ENCODE measurements around the gene ATG4B.

ATG4B gene

DNA sequence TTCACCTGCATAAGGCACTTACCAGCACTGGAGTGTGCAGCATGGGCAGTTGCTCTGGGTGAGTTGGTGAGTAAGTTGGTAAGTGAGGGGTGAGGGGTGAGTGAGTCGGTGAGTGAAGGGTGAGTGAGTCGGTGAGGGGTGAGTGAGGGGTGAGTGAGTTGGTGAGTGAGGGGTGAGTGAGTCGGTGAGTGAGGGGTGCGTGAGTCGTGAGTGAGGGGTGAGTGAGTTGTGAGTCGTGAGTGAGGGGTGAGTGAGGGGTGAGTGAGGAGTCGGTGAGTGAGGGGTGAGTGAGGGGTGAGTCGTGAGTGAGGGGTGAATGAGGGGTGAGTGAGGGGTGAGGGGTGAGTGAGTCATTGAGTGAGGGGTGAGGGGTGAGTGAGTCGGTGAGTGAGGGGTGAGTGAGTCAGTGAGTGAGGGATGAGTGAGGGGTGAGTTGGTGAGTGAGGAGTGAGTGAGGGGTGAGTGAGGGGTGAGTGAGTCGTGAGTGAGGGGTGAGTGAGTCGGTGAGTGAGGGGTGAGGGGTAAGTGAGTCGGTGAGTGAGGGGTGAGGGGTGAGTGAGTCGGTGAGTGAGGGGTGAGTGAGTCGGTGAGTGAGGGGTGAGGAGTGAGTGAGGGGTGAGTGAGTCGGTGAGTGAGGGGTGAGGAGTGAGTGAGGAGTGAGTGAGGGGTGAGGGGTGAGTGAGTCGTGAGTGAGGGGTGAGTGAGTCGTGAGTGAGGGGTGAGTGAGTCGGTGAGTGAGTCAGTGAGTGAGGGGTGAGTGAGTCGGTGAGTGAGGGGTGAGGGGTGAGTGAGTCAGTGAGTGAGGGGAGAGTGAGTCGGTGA lies 17.7 kb upstream of the ATG4B start:
- Histone ChIP-seq H3K9ac (ENCODE audit: low read depth, low read length) (no peak overlapping the region), H3K36me3 (ENCODE audit: insufficient read depth, low read length) (peaks cover 48% of the 10 kb centered on the region), H4K20me1 (ENCODE audit: insufficient read depth, low read length) (peaks cover 23% of the 10 kb centered on the region), H3K79me2 (ENCODE audit: insufficient read depth, low read length) (peaks cover 77% of the 10 kb centered on the region), H3K27me3 (ENCODE audit: insufficient read depth, low read length, poor library complexity) (no peaks in the 10 kb centered on the region), H3K4me1 (ENCODE audit: insufficient read depth, low read length) (peaks cover 27% of the 10 kb centered on the region), H3K27ac (ENCODE audit: low read length) (no peak overlapping the region), H3K4me3 (ENCODE audit: low read depth in 1 of 2, low read length in 2 of 2) (no peak overlapping the region), H2AFZ (ENCODE audit: low read depth, low read length) (no peak overlapping the region), H3K4me2 (ENCODE audit: insufficient read depth, low read length) (no peak overlapping the region), H3K9me3 (ENCODE audit: insufficient read depth, low read length, severe bottlenecking) (no peaks in the 10 kb centered on the region)
- no peak for DNase-seq
- ATAC-seq (ENCODE audit: insufficient read depth, low read depth), result no peak
- TF ChIP-seq, protein P1, sequence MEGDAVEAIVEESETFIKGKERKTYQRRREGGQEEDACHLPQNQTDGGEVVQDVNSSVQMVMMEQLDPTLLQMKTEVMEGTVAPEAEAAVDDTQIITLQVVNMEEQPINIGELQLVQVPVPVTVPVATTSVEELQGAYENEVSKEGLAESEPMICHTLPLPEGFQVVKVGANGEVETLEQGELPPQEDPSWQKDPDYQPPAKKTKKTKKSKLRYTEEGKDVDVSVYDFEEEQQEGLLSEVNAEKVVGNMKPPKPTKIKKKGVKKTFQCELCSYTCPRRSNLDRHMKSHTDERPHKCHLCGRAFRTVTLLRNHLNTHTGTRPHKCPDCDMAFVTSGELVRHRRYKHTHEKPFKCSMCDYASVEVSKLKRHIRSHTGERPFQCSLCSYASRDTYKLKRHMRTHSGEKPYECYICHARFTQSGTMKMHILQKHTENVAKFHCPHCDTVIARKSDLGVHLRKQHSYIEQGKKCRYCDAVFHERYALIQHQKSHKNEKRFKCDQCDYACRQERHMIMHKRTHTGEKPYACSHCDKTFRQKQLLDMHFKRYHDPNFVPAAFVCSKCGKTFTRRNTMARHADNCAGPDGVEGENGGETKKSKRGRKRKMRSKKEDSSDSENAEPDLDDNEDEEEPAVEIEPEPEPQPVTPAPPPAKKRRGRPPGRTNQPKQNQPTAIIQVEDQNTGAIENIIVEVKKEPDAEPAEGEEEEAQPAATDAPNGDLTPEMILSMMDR (IDR thresholded peaks at IDR 0.05; ENCODE audit: borderline replicate concordance, extremely low read depth, low read length, poor library complexity, severe bottlenecking), result no peak
- no peak for TF ChIP-seq EZH2 (IDR thresholded peaks at IDR 0.05; ENCODE audit: borderline replicate concordance, low read depth, low read length, severe bottlenecking)

DNA sequence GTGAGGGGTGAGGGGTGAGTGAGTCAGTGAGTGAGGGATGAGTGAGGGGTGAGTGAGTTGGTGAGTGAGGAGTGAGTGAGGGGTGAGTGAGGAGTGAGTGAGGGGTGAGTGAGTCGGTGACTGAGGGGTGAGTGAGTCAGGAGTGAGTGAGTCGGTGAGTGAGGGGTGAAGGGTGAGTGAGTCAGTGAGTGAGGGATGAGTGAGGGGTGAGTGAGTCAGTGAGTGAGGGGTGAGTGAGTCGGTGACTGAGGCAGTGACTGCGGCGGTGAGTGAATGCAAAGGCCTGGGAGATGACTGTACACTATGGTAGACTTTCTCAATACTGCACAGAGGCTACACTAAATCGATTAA lies 17.1 kb upstream of the ATG4B start:
- H3K79me2 ChIP-seq (ENCODE audit: insufficient read depth, low read length), result peaks cover 77% of the 10 kb centered on the region
- H4K20me1 ChIP-seq (ENCODE audit: insufficient read depth, low read length), result peaks cover 20% of the 10 kb centered on the region
- no peak overlapping the region for H3K27ac ChIP-seq (ENCODE audit: low read length)
- H3K9me3 ChIP-seq (ENCODE audit: insufficient read depth, low read length, severe bottlenecking), result no peaks in the 10 kb centered on the region
- no peak for TF ChIP-seq EZH2 (IDR thresholded peaks at IDR 0.05; ENCODE audit: borderline replicate concordance, low read depth, low read length, severe bottlenecking)
- TF ChIP-seq, protein P1 (IDR thresholded peaks at IDR 0.05; ENCODE audit: borderline replicate concordance, extremely low read depth, low read length, poor library complexity, severe bottlenecking), result no peak
- DNase-seq, result no peak
- H3K4me1 ChIP-seq (ENCODE audit: insufficient read depth, low read length), result peaks cover 27% of the 10 kb centered on the region
- no peaks in the 10 kb centered on the region for H3K27me3 ChIP-seq (ENCODE audit: insufficient read depth, low read length, poor library complexity)
- peaks cover 50% of the 10 kb centered on the region for H3K36me3 ChIP-seq (ENCODE audit: insufficient read depth, low read length)
- H3K4me2 ChIP-seq (ENCODE audit: insufficient read depth, low read length), result no peak overlapping the region
- no peak overlapping the region for H2AFZ ChIP-seq (ENCODE audit: low read depth, low read length)
- H3K9ac ChIP-seq (ENCODE audit: low read depth, low read length), result no peak overlapping the region
- no peak overlapping the region for H3K4me3 ChIP-seq (ENCODE audit: low read depth in 1 of 2, low read length in 2 of 2)
- ATAC-seq (ENCODE audit: insufficient read depth, low read depth), result no peak

GRCh38 chr2:241627675-241628074 lies 9.8 kb upstream of the ATG4B start:
- H3K79me2 ChIP-seq (ENCODE audit: insufficient read depth, low read length), result peaks cover 88% of the 10 kb centered on the region
- H3K9ac ChIP-seq (ENCODE audit: low read depth, low read length), result no peak overlapping the region
- H3K4me3 ChIP-seq (ENCODE audit: low read depth in 1 of 2, low read length in 2 of 2), result no peak overlapping the region

DNA sequence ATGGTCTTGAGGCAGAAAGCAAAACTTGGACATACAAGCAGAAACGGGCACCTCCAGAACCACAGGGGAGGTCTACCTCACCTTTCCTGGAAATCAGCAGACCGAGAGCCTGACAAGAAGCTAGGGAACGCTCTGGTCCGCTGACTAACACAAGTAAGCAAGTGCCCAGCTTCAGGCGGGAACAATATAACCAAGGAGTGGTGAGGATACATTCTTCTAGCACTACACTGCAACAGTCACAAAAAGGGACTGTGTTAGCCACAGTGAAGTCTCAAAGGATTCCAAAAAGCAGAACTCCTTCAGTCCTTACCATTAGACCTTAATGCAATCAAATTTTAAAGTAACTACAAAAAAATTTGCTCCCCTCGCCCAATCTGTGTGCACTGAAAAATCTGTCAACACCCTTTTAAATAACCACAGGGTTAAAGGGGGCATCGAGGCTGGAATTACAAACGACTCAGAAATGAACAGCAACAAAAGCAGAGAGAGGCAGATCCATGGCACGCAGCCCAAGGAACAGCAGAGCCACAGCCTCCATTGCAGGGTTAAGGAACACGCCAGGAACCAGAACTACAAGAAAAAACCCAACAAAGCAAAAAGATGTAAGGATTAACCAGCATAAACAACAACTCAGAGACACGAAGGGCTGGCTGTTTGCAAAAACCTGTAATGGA lies 7.6 kb upstream of the ATG4B start:
- H2AFZ ChIP-seq (ENCODE audit: low read depth, low read length), result no peak overlapping the region
- no peak overlapping the region for H3K9ac ChIP-seq (ENCODE audit: low read depth, low read length)
- H4K20me1 ChIP-seq (ENCODE audit: insufficient read depth, low read length), result peaks cover 26% of the 10 kb centered on the region
- H3K79me2 ChIP-seq (ENCODE audit: insufficient read depth, low read length), result peaks cover 91% of the 10 kb centered on the region
- no peaks in the 10 kb centered on the region for H3K27me3 ChIP-seq (ENCODE audit: insufficient read depth, low read length, poor library complexity)
- no peak for ATAC-seq (ENCODE audit: insufficient read depth, low read depth)
- H3K4me2 ChIP-seq (ENCODE audit: insufficient read depth, low read length), result no peak overlapping the region
- H3K4me3 ChIP-seq (ENCODE audit: low read depth in 1 of 2, low read length in 2 of 2), result no peak overlapping the region
- peaks cover 8% of the 10 kb centered on the region; the same call in 1 of the 2 replicates for H3K4me1 ChIP-seq (ENCODE audit: insufficient read depth, low read length)
- TF ChIP-seq, protein P1 (IDR thresholded peaks at IDR 0.05; ENCODE audit: borderline replicate concordance, extremely low read depth, low read length, poor library complexity, severe bottlenecking), result no peak
- TF ChIP-seq EZH2 (IDR thresholded peaks at IDR 0.05; ENCODE audit: borderline replicate concordance, low read depth, low read length, severe bottlenecking), result no peak
- DNase-seq, result no peak
- H3K27ac ChIP-seq (ENCODE audit: low read length), result no peak overlapping the region
- H3K36me3 ChIP-seq (ENCODE audit: insufficient read depth, low read length), result peaks cover 68% of the 10 kb centered on the region
- no peaks in the 10 kb centered on the region for H3K9me3 ChIP-seq (ENCODE audit: insufficient read depth, low read length, severe bottlenecking)

More at GRCh38 chr2:241627675-241628074, 9.8 kb upstream of the ATG4B start:
- H3K36me3 ChIP-seq (ENCODE audit: insufficient read depth, low read length), result peaks cover 60% of the 10 kb centered on the region
- H3K9me3 ChIP-seq (ENCODE audit: insufficient read depth, low read length, severe bottlenecking), result no peaks in the 10 kb centered on the region
- H3K4me1 ChIP-seq (ENCODE audit: insufficient read depth, low read length), result no peaks in the 10 kb centered on the region
- H4K20me1 ChIP-seq (ENCODE audit: insufficient read depth, low read length), result peaks cover 23% of the 10 kb centered on the region
- no peak overlapping the region for H3K4me2 ChIP-seq (ENCODE audit: insufficient read depth, low read length)
- TF ChIP-seq EZH2 (IDR thresholded peaks at IDR 0.05; ENCODE audit: borderline replicate concordance, low read depth, low read length, severe bottlenecking), result no peak
- H2AFZ ChIP-seq (ENCODE audit: low read depth, low read length), result no peak overlapping the region
- ATAC-seq (ENCODE audit: insufficient read depth, low read depth) (no peak), DNase-seq (no peak)
- H3K27me3 ChIP-seq (ENCODE audit: insufficient read depth, low read length, poor library complexity), result no peaks in the 10 kb centered on the region
- no peak overlapping the region for H3K27ac ChIP-seq (ENCODE audit: low read length)
